Measurements from ENCODE around the gene DAB1. TPM values are rescaled to one million over a fixed set of nuclear protein-coding genes. Genes with fewer than 3 reads are reported as not detected.

Gene DAB1
- total RNA-seq, 1 donor from 2014 or later: not detected

DNA sequence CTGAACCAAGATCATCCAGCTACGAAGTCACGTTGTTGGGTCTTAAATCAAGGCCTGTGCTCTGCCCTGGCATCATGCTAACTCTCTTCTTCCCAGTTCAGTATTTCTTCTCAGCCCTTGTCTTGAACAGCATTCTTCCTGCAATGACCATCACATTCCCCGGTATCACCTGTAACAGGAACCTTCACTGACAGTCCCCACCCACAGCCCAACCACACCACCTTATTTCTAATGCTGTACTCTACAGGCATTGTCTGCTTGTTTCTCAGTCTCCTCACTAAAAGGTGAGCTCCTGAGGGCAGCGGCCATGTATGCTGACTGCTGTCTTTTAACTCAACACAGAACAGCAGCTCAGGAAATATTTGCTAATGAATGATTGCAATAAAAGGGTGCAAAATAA is 54.0 kb downstream of the DAB1 start:
- no peaks in the 10 kb centered on the region for H3K27me3 Mint-ChIP-seq (ENCODE audit: low read depth)
- H3K4me1 Mint-ChIP-seq (ENCODE audit: low read depth): no peaks in the 10 kb centered on the region
- no peak overlapping the region for H3K27ac Mint-ChIP-seq (ENCODE audit: unreplicated experiment)
- no peaks in the 10 kb centered on the region for H3K36me3 Mint-ChIP-seq (ENCODE audit: low read depth)
- TF ChIP-seq, protein P1, sequence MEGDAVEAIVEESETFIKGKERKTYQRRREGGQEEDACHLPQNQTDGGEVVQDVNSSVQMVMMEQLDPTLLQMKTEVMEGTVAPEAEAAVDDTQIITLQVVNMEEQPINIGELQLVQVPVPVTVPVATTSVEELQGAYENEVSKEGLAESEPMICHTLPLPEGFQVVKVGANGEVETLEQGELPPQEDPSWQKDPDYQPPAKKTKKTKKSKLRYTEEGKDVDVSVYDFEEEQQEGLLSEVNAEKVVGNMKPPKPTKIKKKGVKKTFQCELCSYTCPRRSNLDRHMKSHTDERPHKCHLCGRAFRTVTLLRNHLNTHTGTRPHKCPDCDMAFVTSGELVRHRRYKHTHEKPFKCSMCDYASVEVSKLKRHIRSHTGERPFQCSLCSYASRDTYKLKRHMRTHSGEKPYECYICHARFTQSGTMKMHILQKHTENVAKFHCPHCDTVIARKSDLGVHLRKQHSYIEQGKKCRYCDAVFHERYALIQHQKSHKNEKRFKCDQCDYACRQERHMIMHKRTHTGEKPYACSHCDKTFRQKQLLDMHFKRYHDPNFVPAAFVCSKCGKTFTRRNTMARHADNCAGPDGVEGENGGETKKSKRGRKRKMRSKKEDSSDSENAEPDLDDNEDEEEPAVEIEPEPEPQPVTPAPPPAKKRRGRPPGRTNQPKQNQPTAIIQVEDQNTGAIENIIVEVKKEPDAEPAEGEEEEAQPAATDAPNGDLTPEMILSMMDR (IDR thresholded peaks at IDR 0.05): no peak
- no peak overlapping the region for H3K4me3 Mint-ChIP-seq (ENCODE audit: unreplicated experiment)
- DNase-seq (ENCODE audit: low spot score): no peak
- no peaks in the 10 kb centered on the region for H3K9me3 Mint-ChIP-seq (ENCODE audit: low read depth)

DNA sequence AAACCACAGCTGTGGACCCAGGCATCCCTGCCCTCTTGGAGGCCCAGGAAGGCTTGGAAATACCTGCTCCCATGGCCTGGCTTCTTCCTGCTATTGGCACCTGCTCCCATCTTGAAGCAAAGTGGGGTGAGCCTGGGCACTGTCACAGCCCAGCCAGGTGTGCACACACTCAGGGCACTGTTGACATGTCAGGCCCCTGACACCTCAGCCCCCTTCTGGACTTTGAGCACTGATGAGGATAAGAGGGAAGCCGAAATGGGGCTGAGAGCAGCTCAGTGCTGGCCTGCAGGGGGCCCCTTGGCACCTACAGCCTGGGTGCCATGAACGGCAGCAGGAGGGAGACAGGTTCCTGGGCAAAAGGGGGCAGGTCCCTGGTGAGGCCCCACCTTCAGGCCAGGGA is 55.9 kb downstream of the DAB1 start:
- peaks cover 3% of the 10 kb centered on the region for H3K27me3 Mint-ChIP-seq (ENCODE audit: low read depth)
- TF ChIP-seq, protein P1 (IDR thresholded peaks at IDR 0.05): no peak
- no peaks in the 10 kb centered on the region for H3K9me3 Mint-ChIP-seq (ENCODE audit: low read depth)
- H3K36me3 Mint-ChIP-seq (ENCODE audit: low read depth): no peaks in the 10 kb centered on the region
- no peak for DNase-seq (ENCODE audit: low spot score)
- H3K4me1 Mint-ChIP-seq (ENCODE audit: low read depth): no peaks in the 10 kb centered on the region
- H3K27ac Mint-ChIP-seq (ENCODE audit: unreplicated experiment): no peak overlapping the region
- H3K4me3 Mint-ChIP-seq (ENCODE audit: unreplicated experiment): no peak overlapping the region

DNA sequence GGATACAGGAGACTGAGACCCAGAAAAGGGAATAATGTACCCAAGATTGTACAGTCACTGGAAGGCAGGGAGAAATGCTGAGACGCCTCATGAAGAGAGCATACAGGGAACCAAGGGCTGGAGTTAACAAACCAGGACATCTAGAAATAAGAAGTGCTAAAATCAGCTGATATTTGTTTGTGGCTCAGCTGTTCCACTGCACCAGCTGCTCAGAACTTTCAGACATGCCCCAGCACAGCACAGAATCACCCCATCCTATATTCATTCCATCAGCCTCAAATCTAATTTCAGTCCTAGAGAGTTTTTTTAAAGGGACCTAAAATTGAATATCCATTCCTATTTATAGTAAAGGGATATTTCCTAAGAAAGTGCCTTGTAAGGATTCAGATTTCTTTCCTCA is 60.2 kb downstream of the DAB1 start:
- no peaks in the 10 kb centered on the region for H3K36me3 Mint-ChIP-seq (ENCODE audit: low read depth)
- peaks cover 3% of the 10 kb centered on the region for H3K27me3 Mint-ChIP-seq (ENCODE audit: low read depth)
- H3K4me3 Mint-ChIP-seq (ENCODE audit: unreplicated experiment): no peak overlapping the region
- H3K9me3 Mint-ChIP-seq (ENCODE audit: low read depth): peaks cover 10% of the 10 kb centered on the region
- H3K27ac Mint-ChIP-seq (ENCODE audit: unreplicated experiment): no peak overlapping the region
- no peak for DNase-seq (ENCODE audit: low spot score)
- H3K4me1 Mint-ChIP-seq (ENCODE audit: low read depth): no peaks in the 10 kb centered on the region
- TF ChIP-seq, protein P1 (IDR thresholded peaks at IDR 0.05): no peak

DNA sequence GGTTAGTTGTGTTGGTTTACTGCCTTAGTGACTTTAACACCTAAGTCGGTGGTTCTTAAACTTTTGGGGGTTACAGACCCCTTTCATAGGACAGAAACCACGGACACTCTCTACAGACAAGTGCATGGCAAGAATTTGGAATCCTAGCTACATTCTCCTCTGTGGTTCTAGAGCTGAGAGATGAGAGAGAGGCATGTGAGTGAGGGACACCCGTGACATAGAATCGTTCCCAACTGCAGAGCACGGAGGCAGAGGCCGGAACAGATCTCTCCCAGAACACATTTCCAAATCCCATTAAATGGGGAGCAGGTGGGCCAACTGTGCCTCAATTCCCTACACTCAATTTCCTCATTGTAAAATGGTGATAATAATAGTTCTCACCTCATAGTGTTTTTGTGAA is 60.7 kb downstream of the DAB1 start:
- TF ChIP-seq, protein P1 (IDR thresholded peaks at IDR 0.05): no peak
- Mint-ChIP-seq H3K27ac (ENCODE audit: unreplicated experiment) (no peak overlapping the region), H3K9me3 (ENCODE audit: low read depth) (peaks cover 15% of the 10 kb centered on the region), H3K36me3 (ENCODE audit: low read depth) (peaks cover 1% of the 10 kb centered on the region), H3K27me3 (ENCODE audit: low read depth) (peaks cover 3% of the 10 kb centered on the region), H3K4me1 (ENCODE audit: low read depth) (no peaks in the 10 kb centered on the region), H3K4me3 (ENCODE audit: unreplicated experiment) (no peak overlapping the region)
- DNase-seq (ENCODE audit: low spot score): no peak

DNA sequence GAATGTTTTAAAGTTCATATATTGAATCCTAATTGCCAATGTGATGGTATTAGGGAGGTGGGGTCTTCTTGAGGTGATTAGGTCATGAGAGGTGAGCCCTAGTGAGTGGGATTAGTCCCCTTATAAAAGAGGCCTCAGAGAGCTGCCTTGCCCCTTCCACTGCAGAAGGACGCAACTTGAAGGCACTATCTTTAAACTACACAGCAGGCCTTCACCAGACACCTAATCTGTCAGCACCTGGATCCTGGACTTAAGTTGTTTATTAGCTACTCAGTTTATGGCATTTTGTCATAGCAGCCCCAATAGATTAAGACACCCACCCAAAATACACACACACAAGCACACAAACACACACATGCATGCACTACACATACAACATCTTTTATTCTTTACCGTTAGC is 61.4 kb downstream of the DAB1 start:
- Mint-ChIP-seq H3K4me3 (ENCODE audit: unreplicated experiment) (no peak overlapping the region), H3K27me3 (ENCODE audit: low read depth) (peaks cover 3% of the 10 kb centered on the region), H3K27ac (ENCODE audit: unreplicated experiment) (no peak overlapping the region), H3K9me3 (ENCODE audit: low read depth) (peaks cover 16% of the 10 kb centered on the region), H3K36me3 (ENCODE audit: low read depth) (peaks cover 1% of the 10 kb centered on the region), H3K4me1 (ENCODE audit: low read depth) (no peaks in the 10 kb centered on the region)
- DNase-seq (ENCODE audit: low spot score): no peak
- TF ChIP-seq, protein P1 (IDR thresholded peaks at IDR 0.05): no peak
